Natural killer cell (primary cell): ENCODE results near the gene PUSL1. TPM values are rescaled to one million over a fixed set of nuclear protein-coding genes. Genes with fewer than 3 reads are reported as not detected.

Source experiments
- ATAC-seq, 3 donors: fragments of 150-1000 bp in 2 of 3; fragments of 200-7000 bp in 1 of 3; cut with Tn5 transposase; 1 replicate in 1 of 3; 2 replicates in 2 of 3; pipeline ENCODE4 v1.10.0; 2021; ENCODE audit warnings: mild to moderate bottlenecking in 2 of 3, moderate library complexity in 2 of 3
- DNase-seq, 2 donors: peaks; one replicate each; pipeline versions ENCODE4 v3.0.0 to v3.0.0-alpha.2; 2013 to 2021; ENCODE audit warnings: mixed read lengths in 1 of 2
- H3K27ac ChIP-seq: one replicate; pipeline ENCODE4 v1.5.1; 2013; ENCODE audit warnings: mild to moderate bottlenecking, low read length
- H3K27me3 ChIP-seq: one replicate; pipeline ENCODE4 v1.6.1; 2013; ENCODE audit warnings: low read length; ENCODE audit not compliant: control insufficient read depth, insufficient read depth
- H3K36me3 ChIP-seq: one replicate; pipeline ENCODE4 v1.6.1; 2013; ENCODE audit warnings: low read length; ENCODE audit not compliant: control insufficient read depth, insufficient read depth
- H3K4me1 ChIP-seq: one replicate; pipeline ENCODE4 v1.6.1; 2013; ENCODE audit warnings: low read length; ENCODE audit not compliant: control insufficient read depth, insufficient read depth
- H3K4me3 ChIP-seq: one replicate; pipeline ENCODE4 v1.5.1; 2013; ENCODE audit warnings: low read length
- H3K9me3 ChIP-seq: one replicate; pipeline ENCODE4 v1.6.1; 2013; ENCODE audit warnings: low read length; ENCODE audit not compliant: control insufficient read depth, insufficient read depth
- H3K27ac Mint-ChIP-seq, 2 donors: one replicate each; pipeline ENCODE4 v1.8.0; 2022; ENCODE audit warnings: mild to moderate bottlenecking in 2 of 2, mixed read lengths in 2 of 2, moderate library complexity in 1 of 2
- H3K27me3 Mint-ChIP-seq, 2 donors: one replicate each; pipeline ENCODE4 v1.8.0; 2022; ENCODE audit warnings: low read depth in 2 of 2, mixed read lengths in 2 of 2
- H3K36me3 Mint-ChIP-seq: one replicate; pipeline ENCODE4 v1.8.0; 2022; ENCODE audit warnings: mixed read lengths
- H3K4me1 Mint-ChIP-seq, 2 donors: one replicate each; pipeline ENCODE4 v1.8.0; 2022; ENCODE audit warnings: mixed read lengths in 2 of 2
- H3K4me3 Mint-ChIP-seq: one replicate; pipeline ENCODE4 v1.8.0; 2022; ENCODE audit warnings: mild to moderate bottlenecking, moderate library complexity, mixed read lengths
- H3K9me3 Mint-ChIP-seq, 2 donors: one replicate each; pipeline ENCODE4 v1.8.0; 2022; ENCODE audit warnings: mixed read lengths in 2 of 2
- WGBS: methylation state at CpG from one replicate; pipeline ENCODE4 v1.1.7; 2013; ENCODE audit warnings: missing lambda C conversion rate; ENCODE audit not compliant: insufficient coverage; 5-methylcytosine and 5-hydroxymethylcytosine counted together
- intact Hi-C: fragments of 100-400 bp; cut with micrococcal nuclease; formaldehyde crosslinking; loops from one replicate; pipeline ENCODE4 v1.14.2; 2022
- total RNA-seq, 4 donors: library from RNA; stranded (reverse); fragments of 120-200 nt in 1 of 4; gene quantifications; one replicate each; pipeline versions ENCODE4 v1.2.3 to v1.2.4, GENCODE V29; 2013 to 2022
- TF ChIP-seq, protein P1 (sequence below): fragments of 200-600 bp; IDR thresholded peaks from one replicate; pipeline ENCODE4 v1.8.0; 2022; ENCODE audit warnings: antibody characterized with exemption

PUSL1 gene
- total RNA-seq, 3 donors from 2014 or later (not counting 1 experiment from before 2014, with no cell fraction given) = 11.1 to 13.0 (median 12.9) TPM

DNA sequence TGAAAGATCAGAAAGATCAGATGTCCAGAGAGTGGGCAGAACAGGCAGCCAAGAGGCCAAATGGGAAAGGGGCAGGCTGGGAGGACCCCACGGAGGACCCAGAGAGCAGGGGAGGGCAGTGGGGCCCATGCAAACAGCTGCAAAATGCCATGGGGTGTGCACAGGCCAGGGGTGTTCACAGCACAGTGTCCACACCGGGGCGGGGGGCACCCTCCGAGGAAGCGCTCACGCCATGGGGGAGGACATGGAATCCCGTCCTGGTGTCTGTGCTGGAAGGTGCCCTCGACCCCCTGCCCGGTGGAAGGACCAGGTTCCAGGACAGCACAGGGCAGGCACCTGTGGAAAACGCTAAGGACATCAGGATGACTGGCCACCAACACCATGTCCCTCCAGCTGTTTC, 14.6 kb downstream of the PUSL1 start:
- no peak overlapping the region for H3K4me3 ChIP-seq
- H3K9me3 ChIP-seq = no peaks in the 10 kb centered on the region
- DNase-seq = no peak
- 96% methylated on average over 10 of the region's 10 CpGs for WGBS
- no peaks in the 10 kb centered on the region for H3K27me3 ChIP-seq
- H3K27ac Mint-ChIP-seq = no peak overlapping the region
- no peak overlapping the region for H3K27ac ChIP-seq
- no peak for ATAC-seq
- no peaks in the 10 kb centered on the region for H3K27me3 Mint-ChIP-seq
- H3K4me1 ChIP-seq = peaks cover 37% of the 10 kb centered on the region
- H3K9me3 Mint-ChIP-seq = no peaks in the 10 kb centered on the region
- H3K36me3 ChIP-seq = peaks cover 19% of the 10 kb centered on the region
- intact Hi-C loops = no loop called here
- TF ChIP-seq, protein P1, sequence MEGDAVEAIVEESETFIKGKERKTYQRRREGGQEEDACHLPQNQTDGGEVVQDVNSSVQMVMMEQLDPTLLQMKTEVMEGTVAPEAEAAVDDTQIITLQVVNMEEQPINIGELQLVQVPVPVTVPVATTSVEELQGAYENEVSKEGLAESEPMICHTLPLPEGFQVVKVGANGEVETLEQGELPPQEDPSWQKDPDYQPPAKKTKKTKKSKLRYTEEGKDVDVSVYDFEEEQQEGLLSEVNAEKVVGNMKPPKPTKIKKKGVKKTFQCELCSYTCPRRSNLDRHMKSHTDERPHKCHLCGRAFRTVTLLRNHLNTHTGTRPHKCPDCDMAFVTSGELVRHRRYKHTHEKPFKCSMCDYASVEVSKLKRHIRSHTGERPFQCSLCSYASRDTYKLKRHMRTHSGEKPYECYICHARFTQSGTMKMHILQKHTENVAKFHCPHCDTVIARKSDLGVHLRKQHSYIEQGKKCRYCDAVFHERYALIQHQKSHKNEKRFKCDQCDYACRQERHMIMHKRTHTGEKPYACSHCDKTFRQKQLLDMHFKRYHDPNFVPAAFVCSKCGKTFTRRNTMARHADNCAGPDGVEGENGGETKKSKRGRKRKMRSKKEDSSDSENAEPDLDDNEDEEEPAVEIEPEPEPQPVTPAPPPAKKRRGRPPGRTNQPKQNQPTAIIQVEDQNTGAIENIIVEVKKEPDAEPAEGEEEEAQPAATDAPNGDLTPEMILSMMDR = no peak
- H3K36me3 Mint-ChIP-seq = no peaks in the 10 kb centered on the region
- peak overlapping the region; percentile 82 for H3K4me3 Mint-ChIP-seq
- H3K4me1 Mint-ChIP-seq = peaks cover 20 to 48% of the 10 kb centered on the region in 2 donors

DNA sequence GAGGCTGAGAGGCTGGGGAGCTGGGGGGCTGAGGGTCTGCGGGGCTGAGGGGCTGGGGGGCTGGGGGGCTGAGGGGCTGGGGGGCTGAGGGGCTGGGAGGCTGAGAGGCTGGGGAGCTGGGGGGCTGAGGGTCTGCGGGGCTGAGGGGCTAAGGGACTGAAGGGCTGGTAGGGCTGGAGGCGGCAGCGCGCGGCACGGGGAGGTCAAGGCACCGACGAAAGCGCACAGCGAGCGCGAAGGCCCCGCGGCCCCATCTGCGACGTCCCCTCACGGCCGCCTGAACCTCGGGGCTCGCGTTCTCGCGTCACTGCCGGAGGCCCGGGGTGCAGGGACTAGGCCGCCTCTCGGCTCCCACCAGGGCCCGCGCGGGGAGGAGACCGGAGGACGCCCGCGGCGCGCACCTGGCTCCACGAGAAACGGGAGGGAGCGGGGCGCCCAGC, 15.7 kb downstream of the PUSL1 start:
- H3K4me1 Mint-ChIP-seq = peaks cover 20 to 44% of the 10 kb centered on the region in 2 donors
- 0% methylated on average over 40 of the region's 41 CpGs for WGBS
- Histone ChIP-seq H3K9me3 (no peaks in the 10 kb centered on the region), H3K4me1 (peaks cover 37% of the 10 kb centered on the region), H3K27ac (peak overlapping the region; percentile 38), H3K4me3 (peak overlapping the region; percentile 64), H3K36me3 (peaks cover 14% of the 10 kb centered on the region), H3K27me3 (no peaks in the 10 kb centered on the region)
- H3K36me3 Mint-ChIP-seq = no peaks in the 10 kb centered on the region
- DNase-seq (no peak), ATAC-seq (peak; percentile 36 to 45 (median 37))
- TF ChIP-seq, protein P1 = no peak
- no peaks in the 10 kb centered on the region for H3K27me3 Mint-ChIP-seq
- H3K27ac Mint-ChIP-seq = peak overlapping the region; percentile 80 to 90
- no peaks in the 10 kb centered on the region for H3K9me3 Mint-ChIP-seq
- H3K4me3 Mint-ChIP-seq = peak overlapping the region; percentile 93
- intact Hi-C loops = no loop called here

- Mint-ChIP-seq H3K27me3 (no peaks in the 10 kb centered on the region), H3K9me3 (no peaks in the 10 kb centered on the region), H3K36me3 (no peaks in the 10 kb centered on the region), H3K27ac (peak within 1 kb of the TSS; percentile 80 to 90), H3K4me1 (peaks cover 20 to 38% of the 10 kb centered on the region in 2 donors), H3K4me3 (peak within 1 kb of the TSS; percentile 93)
- no peaks in the 10 kb centered on the region for H3K9me3 ChIP-seq
- peak within 1 kb of the TSS; percentile 48 for H3K27ac ChIP-seq
- peak within 1 kb of the TSS; percentile 64 for H3K4me3 ChIP-seq
- TF ChIP-seq, protein P1 = no peak
- DNase-seq = peak; percentile 92 to 97
- ATAC-seq = peak; percentile 91 to 92 (median 92)
- under 1% methylated on average over 84 of the region's 84 CpGs for WGBS
- H3K36me3 ChIP-seq = peaks cover 13% of the 10 kb centered on the region
- peaks cover 37% of the 10 kb centered on the region for H3K4me1 ChIP-seq
- intact Hi-C loops = no loop called here
- H3K27me3 ChIP-seq = no peaks in the 10 kb centered on the region
Observed at GRCh38 chr1:1324524-1325287, 16.3 kb downstream of the PUSL1 start, which contains the start of the genes CPTP and INTS11. Gene CPTP, plus strand, starts transcription at chr1:1324802. Its CDS starts 2,109 bp downstream, at chr1:1326911. Gene INTS11, minus strand, starts transcription at chr1:1324660. Its CDS starts 52 bp downstream, at chr1:1324608.
